LNCaP clone FGC (cell line): ENCODE results near the gene ABHD17A.

Experiments
- DNase-seq: peaks from one replicate; pipeline ENCODE4 v3.0.0-alpha.2; 2011; ENCODE audit warnings: low read depth
- H3K4me3 ChIP-seq: 2 replicates; pipeline ENCODE4 v1.5.1; 2011; ENCODE audit warnings: mild to moderate bottlenecking, low read depth, low read length, control low read depth
- TF ChIP-seq, protein P1 (sequence below): IDR thresholded peaks from 2 replicates; pipeline ENCODE4 v1.5.1; 2012; ENCODE audit warnings: mild to moderate bottlenecking; ENCODE audit not compliant: control insufficient read depth, insufficient read depth; ENCODE audit errors: extremely low read depth

Gene ABHD17A

DNA sequence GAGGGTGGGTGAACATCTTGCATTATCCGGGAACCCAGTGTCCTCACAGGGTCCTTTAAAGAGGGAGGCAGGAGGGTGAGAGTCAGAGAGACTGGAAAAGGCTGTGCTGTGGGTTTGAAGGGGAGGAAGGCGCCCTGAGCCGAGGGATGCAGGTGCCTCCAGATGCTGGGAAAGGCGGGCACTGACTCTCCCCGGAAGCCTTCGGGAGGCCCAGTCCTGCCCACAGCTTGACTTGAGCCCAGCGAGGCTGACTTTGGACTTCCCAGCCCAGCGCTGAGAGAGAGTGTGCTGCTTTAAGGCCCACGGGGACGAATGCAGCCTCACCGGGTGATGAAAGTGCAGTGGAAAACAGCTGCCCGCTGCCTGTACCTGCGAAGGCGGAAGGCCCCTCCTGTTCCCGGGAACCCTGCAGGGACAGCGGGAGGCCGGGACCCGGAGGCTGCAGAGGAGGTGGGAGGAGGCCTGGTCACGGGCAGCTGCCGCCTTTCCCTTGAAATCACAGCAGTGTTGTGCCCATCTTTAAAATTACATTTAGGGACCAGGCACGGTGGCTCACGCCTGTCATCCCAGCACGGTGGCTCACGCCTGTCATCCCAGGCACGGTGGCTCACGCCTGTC, 53.1 kb downstream of the ABHD17A start:
- TF ChIP-seq, protein P1, sequence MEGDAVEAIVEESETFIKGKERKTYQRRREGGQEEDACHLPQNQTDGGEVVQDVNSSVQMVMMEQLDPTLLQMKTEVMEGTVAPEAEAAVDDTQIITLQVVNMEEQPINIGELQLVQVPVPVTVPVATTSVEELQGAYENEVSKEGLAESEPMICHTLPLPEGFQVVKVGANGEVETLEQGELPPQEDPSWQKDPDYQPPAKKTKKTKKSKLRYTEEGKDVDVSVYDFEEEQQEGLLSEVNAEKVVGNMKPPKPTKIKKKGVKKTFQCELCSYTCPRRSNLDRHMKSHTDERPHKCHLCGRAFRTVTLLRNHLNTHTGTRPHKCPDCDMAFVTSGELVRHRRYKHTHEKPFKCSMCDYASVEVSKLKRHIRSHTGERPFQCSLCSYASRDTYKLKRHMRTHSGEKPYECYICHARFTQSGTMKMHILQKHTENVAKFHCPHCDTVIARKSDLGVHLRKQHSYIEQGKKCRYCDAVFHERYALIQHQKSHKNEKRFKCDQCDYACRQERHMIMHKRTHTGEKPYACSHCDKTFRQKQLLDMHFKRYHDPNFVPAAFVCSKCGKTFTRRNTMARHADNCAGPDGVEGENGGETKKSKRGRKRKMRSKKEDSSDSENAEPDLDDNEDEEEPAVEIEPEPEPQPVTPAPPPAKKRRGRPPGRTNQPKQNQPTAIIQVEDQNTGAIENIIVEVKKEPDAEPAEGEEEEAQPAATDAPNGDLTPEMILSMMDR, result no peak
- no peak overlapping the region for H3K4me3 ChIP-seq
- no peak for DNase-seq

DNA sequence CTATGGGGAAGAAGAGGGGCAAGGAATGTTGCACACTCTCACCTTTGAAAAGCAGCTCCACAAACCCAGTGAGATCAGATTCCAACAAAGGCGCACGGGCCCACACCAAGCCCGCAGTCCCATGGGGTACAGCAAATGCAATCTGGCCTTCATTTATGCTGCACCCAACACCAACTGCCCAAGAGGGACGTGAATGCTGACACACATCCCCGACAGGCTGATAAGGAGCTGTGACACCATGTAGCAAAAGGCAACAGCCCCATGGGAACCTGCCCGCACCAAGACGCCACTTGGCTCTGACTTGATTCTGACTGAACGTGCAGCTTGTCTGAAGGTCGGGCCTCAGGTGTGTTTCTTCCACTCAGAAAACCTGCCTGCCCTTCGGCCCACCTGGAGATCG, 54.3 kb downstream of the ABHD17A start:
- no peak overlapping the region for H3K4me3 ChIP-seq
- TF ChIP-seq, protein P1, result no peak
- DNase-seq, result no peak

DNA sequence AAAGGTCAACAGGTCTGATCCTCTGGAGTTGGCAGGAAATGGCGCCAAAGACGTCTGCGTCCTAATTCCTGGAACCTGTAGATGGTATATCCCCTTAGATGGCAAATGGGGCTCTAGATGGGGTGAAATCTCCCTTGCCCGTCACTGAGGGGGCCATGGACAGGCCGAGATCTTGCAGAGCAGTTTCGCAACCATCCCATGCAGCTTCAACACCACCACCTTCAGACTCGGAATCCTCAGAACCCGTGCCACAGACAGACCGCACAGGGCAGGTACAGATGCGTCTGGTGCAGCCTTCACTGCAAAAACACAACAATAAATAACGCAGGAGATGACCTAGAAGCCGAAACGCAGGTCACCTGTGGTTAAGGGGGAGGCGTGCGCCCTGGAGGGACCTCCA, 54.7 kb downstream of the ABHD17A start:
- no peak overlapping the region for H3K4me3 ChIP-seq
- no peak for DNase-seq
- TF ChIP-seq, protein P1, result no peak

DNA sequence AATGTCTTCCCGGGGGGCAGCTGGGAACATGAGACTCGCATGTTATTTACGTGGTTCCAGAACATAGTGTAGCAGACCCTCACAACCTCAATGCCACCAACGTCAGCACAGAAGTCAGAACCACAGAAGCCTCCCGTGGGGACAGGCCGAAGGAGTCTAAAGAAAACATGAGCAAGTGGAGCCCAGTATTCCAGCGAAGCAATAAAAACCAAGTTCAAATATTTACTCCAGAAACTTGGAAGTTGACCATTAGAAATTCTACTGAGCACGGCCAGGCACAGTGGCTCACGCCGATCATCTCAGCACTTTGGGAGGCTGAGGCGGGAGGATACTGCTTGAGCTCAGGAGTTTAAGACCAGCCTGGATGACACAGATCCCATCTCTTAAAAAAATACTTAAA, 55.3 kb downstream of the ABHD17A start:
- H3K4me3 ChIP-seq, result no peak overlapping the region
- TF ChIP-seq, protein P1, result no peak
- DNase-seq, result peak; percentile 80

DNA sequence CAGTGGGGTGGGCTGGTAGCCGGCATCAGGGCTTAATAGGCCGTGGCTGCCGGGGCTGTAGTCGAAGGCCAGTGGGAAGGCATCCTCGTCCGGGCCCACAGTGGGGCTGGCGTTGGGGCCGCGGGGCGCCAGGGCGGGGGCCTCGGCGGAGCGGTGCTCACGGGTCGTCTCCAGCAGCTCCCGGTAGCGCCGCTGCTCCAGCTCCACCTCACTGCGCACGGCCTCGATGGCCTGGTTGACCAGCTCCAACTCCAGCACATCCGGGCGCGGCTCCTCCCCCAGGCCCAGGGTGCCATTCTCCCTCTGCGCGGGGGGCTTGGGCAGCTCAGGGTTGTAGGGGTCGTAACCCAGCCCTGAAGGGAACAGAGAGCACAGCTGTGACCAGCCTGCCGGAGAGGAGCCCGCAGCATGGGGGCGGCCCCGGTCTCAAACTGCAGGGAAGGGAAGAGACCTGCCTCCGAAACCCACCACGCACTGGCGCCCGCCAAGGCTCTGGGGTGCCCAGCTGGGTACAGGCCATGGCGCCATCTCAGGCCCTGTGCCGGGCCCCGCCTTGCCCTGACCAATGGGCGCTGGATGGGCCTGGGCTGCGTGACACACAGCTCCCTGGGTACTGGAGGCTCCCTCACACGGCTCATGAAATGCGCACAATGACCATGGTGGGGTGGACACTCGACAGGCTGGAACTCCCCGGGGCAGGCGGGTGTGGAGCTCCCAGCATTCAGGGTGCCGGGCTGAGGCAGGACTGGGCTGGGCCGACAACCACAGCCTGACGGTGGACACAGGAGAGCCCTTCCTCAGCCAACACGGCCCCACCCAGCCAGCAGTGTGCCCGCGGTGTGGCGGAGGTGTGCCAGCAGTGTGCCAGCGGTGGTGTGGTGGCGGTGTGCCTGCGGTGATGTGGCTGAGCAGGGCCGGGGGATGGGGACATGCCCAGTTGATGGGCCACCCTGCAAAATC, 56.7 kb downstream of the ABHD17A start:
- H3K4me3 ChIP-seq, result no peak overlapping the region
- no peak for DNase-seq
- TF ChIP-seq, protein P1, result no peak

DNA sequence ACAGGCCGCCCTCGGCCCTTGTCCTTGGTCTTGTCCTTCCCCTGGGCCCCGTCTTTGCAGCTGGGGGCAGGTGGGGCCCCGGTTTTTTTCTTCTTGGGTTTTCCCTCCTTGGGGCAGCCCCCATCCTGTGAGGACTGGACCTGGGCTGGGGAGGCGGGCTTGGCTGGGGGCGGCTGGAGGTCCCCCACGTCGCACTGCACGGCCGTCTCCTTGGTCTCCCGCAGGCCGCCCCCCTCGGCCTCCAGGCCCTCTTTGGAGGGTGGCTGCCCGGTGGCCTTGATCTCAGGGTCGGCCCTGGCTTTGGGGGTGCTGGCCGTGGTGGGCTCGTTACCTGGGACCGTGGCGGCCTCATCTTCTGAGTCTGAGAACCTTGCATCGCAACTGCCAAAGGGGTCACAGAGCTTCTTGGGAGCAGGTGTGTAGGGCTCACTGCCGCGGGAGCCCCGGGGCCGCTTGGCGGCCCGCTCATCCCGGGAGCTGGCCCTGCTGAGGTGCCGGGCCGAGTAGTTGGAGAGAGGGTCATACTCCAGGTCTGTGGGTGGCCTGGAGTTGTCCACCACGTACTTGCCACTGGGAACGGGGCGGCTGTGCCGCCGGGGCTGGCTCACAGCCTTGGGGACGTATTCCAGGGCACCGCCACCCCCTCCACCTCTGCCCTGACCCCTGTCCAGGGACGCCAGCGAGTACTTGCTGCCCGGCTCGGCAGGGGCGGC, 57.6 kb downstream of the ABHD17A start:
- TF ChIP-seq, protein P1, result no peak
- H3K4me3 ChIP-seq, result no peak overlapping the region
- DNase-seq, result no peak
